Kidney tubule cell (primary cell): Measurements from ENCODE around the gene GNAI1.

Source experiments
- DNase-seq: peaks from one replicate; pipeline ENCODE4 v3.0.0-alpha.2; 2018; ENCODE audit warnings: low spot score

The GNAI1 gene

GRCh38 chr7:80213814-80214213 is 79.2 kb downstream of the GNAI1 start:
- peak; percentile 59 for DNase-seq

GRCh38 chr7:80215734-80216133 is 81.1 kb downstream of the GNAI1 start:
- no peak for DNase-seq

GRCh38 chr7:80216996-80217842 is 82.6 kb downstream of the GNAI1 start:
- DNase-seq: no peak

DNA sequence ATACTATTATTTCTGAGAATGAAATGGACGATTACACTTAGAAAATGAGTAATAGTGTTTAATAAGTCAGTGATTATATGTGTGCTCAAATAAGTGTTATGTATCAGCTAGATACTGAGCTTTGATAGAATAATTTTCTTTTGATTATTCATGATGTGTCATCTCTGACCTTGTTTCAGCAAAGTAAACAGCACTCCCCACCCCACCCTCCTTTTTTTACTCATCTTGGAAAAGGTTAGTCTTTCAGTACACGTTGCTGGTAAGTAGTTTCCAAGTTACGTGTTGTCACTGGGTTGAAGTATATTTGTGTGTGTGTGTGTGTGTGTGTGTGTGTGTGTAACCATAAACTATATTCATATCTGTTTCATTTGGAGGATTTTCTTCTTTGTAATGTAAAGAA is 84.1 kb downstream of the GNAI1 start:
- peak; percentile 93 for DNase-seq

GRCh38 chr7:80220022-80220634 is 85.5 kb downstream of the GNAI1 start:
- DNase-seq: no peak

GRCh38 chr7:80224415-80224814 is 89.8 kb downstream of the GNAI1 start:
- DNase-seq: no peak

DNA sequence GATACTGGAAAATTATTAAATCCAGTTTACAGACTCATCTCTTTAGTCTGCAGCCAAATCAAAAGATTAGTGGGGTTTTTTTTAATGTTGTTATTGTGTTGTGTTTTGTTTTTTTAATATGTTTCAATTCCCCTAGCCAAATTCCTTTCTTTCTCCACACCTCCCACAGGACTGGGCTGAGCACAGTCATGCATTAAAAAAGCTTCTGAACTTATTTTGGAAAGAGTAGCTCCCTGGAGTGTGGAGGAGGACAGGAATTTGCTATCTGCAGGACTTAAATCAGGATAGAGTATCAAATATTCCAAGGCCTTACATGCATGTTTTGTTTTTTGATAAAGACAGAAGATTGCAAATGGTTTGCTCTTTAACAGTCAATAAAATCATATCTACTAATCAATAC is 90.7 kb downstream of the GNAI1 start:
- DNase-seq: no peak

- DNase-seq: no peak
These were observed 92.0 kb downstream of the GNAI1 start for GRCh38 chr7:80226629-80227028.

- no peak for DNase-seq
These were observed 95.7 kb downstream of the GNAI1 start for GRCh38 chr7:80230327-80230726.

GRCh38 chr7:80231707-80232106 is 97.1 kb downstream of the GNAI1 start:
- peak; percentile 57 for DNase-seq

- DNase-seq: peak; percentile 66
These were observed 98.5 kb downstream of the GNAI1 start for GRCh38 chr7:80232979-80233724.

DNA sequence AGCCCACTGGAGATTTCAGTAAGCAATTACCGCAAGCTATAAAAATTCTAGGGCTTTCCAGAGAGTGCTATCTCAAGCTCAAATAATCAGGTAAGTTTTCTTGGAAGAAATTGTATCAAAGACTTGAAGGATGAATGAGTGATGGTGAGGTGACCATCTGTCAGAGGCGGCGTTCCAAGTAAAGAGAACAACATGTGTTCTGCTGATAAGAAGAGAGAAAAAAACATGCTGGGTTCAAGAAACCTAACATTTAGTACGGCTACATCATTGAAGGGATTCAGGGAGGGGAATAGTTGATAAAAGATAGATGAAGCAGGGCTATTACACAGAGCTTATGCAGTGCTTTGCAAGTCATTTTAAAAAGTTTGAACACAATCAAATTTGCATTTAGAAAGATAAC is 100.7 kb downstream of the GNAI1 start:
- DNase-seq: no peak

- DNase-seq: no peak
These were observed 102.0 kb downstream of the GNAI1 start for GRCh38 chr7:80236681-80237080.

- no peak for DNase-seq
These were observed 105.8 kb downstream of the GNAI1 start for GRCh38 chr7:80240265-80241025.

DNA sequence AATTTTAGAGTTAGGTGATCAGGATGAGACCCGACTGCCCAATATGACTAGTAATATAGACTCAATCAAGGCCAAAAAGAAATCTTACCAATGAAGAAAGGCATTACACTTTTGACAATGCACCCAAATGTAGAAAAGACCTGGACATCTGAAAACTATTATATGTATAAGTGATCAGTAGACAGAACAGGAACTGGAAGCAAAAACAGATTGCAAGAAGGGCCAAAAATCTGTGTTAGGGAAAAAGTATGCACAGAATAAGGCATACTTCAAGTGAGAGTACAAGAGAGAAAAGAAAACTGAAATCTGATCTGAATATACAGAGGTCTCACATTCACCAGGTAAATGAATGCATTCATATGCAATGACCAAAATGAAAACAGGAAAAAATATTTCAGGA is 107.0 kb downstream of the GNAI1 start:
- no peak for DNase-seq

DNA sequence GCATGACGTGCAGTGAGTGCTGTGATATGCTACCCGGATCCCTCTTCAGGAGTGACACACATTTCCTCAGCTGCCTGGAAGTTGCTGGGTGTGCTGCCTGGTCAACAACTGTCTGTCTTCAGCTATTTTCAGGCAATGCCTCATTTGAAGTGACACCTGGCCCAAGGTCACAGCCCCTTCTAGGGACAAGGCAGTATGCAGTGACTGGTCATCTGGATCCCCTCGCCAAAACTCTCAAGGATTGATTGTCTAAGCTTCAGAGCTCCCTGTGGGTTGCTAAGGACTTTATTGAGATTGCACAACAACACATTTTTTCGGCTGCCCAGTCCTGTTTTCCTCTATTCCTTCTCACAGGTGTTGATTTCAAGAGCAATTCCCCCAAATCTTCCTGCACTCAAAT is 108.8 kb downstream of the GNAI1 start:
- no peak for DNase-seq

- DNase-seq: no peak
These were observed 109.7 kb downstream of the GNAI1 start for GRCh38 chr7:80244206-80244916.

- DNase-seq: no peak
These were observed 112.5 kb downstream of the GNAI1 start for GRCh38 chr7:80247144-80247543.

DNA sequence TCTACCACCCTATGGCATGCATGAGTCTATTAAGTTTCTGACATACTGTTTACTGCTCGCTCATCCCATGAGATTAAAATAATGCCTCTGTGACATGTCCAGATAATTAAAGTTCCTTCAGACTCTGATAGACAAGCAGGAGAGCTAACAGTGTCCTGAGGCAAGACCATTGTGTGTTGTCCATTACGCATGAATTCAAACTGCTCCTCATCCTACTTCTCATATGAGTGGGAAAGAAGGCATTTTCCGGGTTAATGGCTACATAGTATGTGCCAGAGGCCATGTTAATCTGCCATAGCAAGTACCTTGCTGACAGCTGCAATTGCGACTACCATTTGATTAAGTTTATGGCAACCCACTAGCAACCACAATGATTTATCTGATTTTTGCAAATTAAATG is 113.3 kb downstream of the GNAI1 start:
- no peak for DNase-seq

DNA sequence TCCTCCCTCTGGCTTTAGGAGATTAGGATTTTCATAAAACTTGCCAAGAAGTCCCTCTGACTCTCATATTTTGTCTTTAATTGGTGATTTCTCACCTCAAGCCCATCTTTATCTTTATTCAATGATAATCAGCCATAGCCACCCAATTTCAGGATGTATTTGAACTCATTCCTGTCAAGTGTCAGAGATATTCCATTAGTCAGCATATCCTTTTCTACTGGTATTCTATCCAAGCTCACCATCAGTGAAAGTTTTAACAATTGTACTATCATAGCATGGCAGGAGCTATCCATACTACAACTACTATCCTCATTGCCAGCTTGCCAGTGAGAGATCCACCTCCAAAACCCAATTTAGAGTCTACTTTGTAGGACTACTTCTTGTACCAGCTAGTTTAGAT is 114.6 kb downstream of the GNAI1 start:
- DNase-seq: no peak

GRCh38 chr7:80249619-80250295 is 115.1 kb downstream of the GNAI1 start:
- no peak for DNase-seq
